A549 (cell line): ENCODE measurements around the gene FBXL5. TPM values are rescaled to one million over a fixed set of nuclear protein-coding genes. Genes with fewer than 3 reads are reported as not detected.
A peak's percentile ranks its signal among the peaks of the same experiment; 100 is the strongest.

Experiments
- ATAC-seq, 2 experiments: fragments of 200-7000 bp in 1 of 2; fragments of >200 bp in 1 of 2; cut with Nextera tagmentation in 1 of 2; cut with Tn5 transposase in 1 of 2; 3 replicates each; pipeline versions ENCODE4 v1.8.0 to v1.9.1; 2018 to 2020; ENCODE audit warnings: mild to moderate bottlenecking in 1 of 2, moderate library complexity in 1 of 2
- CTCF ChIA-PET: fragments of 300-600 bp; sonication (Branson Sonifier 250); formaldehyde crosslinking; extraction: SDS; loops from one replicate; lab custom pipeline; 2021; ENCODE audit warnings: antibody characterized with exemption, inconsistent platforms; lab: Yijun Ruan, JAX
- POLR2A ChIA-PET: fragments of 350-600 bp; formaldehyde crosslinking; extraction: SDS; loops from one replicate; lab custom pipeline; 2021; ENCODE audit warnings: antibody characterized with exemption, inconsistent platforms; lab: Yijun Ruan, JAX
- DNase-seq, 2 experiments: peaks; one replicate each; pipeline versions ENCODE4 v3.0.0 to v3.0.0-alpha.2; 2011 to 2016; ENCODE audit warnings: low read depth in 1 of 2, low spot score in 1 of 2
- FAIRE-seq: peaks from 2 replicates; lab custom pipeline; 2011; peaks lifted over from hg19 to GRCh38; lab: Jason Lieb, UNC
- H3K27ac ChIP-seq, 2 experiments: fragments of >200 bp; sonication (Bioruptor Twin); formaldehyde crosslinking; 3 replicates each; pipeline ENCODE4 v1.5.1; 2016 to 2017
- H3K4me1 ChIP-seq: fragments of >200 bp; sonication (Bioruptor Twin); formaldehyde crosslinking; 3 replicates; pipeline ENCODE4 v1.6.1; 2016
- H3K4me2 ChIP-seq: fragments of >200 bp; sonication (Bioruptor Twin); formaldehyde crosslinking; 3 replicates; pipeline ENCODE4 v1.6.1; 2016
- H3K4me3 ChIP-seq: fragments of >200 bp; sonication (Bioruptor Twin); formaldehyde crosslinking; 3 replicates; pipeline ENCODE4 v1.5.1; 2016
- H3K9me3 ChIP-seq: fragments of >200 bp; sonication (Bioruptor Twin); formaldehyde crosslinking; 3 replicates; pipeline ENCODE4 v1.6.1; 2016
- CBX2 ChIP-seq: fragments of 200-600 bp; sonication (generic); IDR thresholded peaks from 2 replicates; pipeline ENCODE4 v1.6.1; 2016; ENCODE audit warnings: low read depth, mild to moderate bottlenecking, borderline replicate concordance
- CBX8 ChIP-seq: fragments of 200-600 bp; sonication (generic); IDR thresholded peaks from 2 replicates; pipeline ENCODE4 v1.6.1; 2016
- CEBPB ChIP-seq, 2 experiments: fragments of >200 bp in 1 of 2; sonication (Bioruptor Twin) in 1 of 2; formaldehyde crosslinking in 1 of 2; IDR thresholded peaks; 2 replicates each; pipeline ENCODE4 v1.6.1; 2012 to 2016
- CHD4 ChIP-seq: fragments of 200-600 bp; sonication (generic); IDR thresholded peaks from 2 replicates; pipeline ENCODE4 v1.6.1; 2016; ENCODE audit warnings: antibody characterized with exemption, mild to moderate bottlenecking, borderline replicate concordance
- EHF ChIP-seq: fragments of 250-450 bp; sonication (Bioruptor Pico); IDR thresholded peaks from 2 replicates; pipeline ENCODE4 v1.5.0; 2020; ENCODE audit warnings: mild to moderate bottlenecking
- ESRRA ChIP-seq: fragments of 150-350 bp; IDR thresholded peaks from 2 replicates; pipeline ENCODE4 v1.6.1; 2014; ENCODE audit warnings: mild to moderate bottlenecking, low read length, borderline replicate concordance
- FOSL2 ChIP-seq, 2 experiments: fragments of 450-650 bp in 1 of 2; fragments of >200 bp in 1 of 2; sonication (Bioruptor Twin) in 1 of 2; formaldehyde crosslinking; IDR thresholded peaks; 2 replicates each; pipeline versions ENCODE4 v1.5.0 to v1.6.1; 2016 to 2020; ENCODE audit warnings: mild to moderate bottlenecking in 1 of 2, moderate library complexity in 1 of 2
- FOXS1 ChIP-seq: fragments of 250-450 bp; sonication (Bioruptor Pico); IDR thresholded peaks from 2 replicates; pipeline ENCODE4 v1.5.0; 2020; ENCODE audit warnings: mild to moderate bottlenecking, moderate library complexity
- GATA3 ChIP-seq: IDR thresholded peaks from 2 replicates; pipeline ENCODE4 v1.6.1; 2012; ENCODE audit warnings: borderline replicate concordance
- HDAC2 ChIP-seq: fragments of 200-600 bp; sonication (generic); IDR thresholded peaks from 2 replicates; pipeline ENCODE4 v1.6.1; 2016
- HEYL ChIP-seq: fragments of 250-450 bp; sonication (Bioruptor Pico); IDR thresholded peaks from 2 replicates; pipeline ENCODE4 v1.8.0; 2021; ENCODE audit warnings: mild to moderate bottlenecking, moderate library complexity
- HOXA7 ChIP-seq: fragments of 250-450 bp; sonication (Bioruptor Pico); IDR thresholded peaks from 2 replicates; pipeline ENCODE4 v1.5.0; 2020; ENCODE audit warnings: mild to moderate bottlenecking, moderate library complexity
- HOXB5 ChIP-seq: fragments of 250-450 bp; sonication (Bioruptor Pico); IDR thresholded peaks from 2 replicates; pipeline ENCODE4 v1.5.0; 2020; ENCODE audit warnings: mild to moderate bottlenecking, moderate library complexity
- JUN ChIP-seq, 2 experiments: fragments of >200 bp; sonication (Bioruptor Twin); formaldehyde crosslinking; IDR thresholded peaks; 2 replicates in 1 of 2; 3 replicates in 1 of 2; pipeline ENCODE4 v1.6.1; 2016 to 2017
- KDM1A ChIP-seq: fragments of 200-600 bp; sonication (generic); IDR thresholded peaks from 2 replicates; pipeline ENCODE4 v1.6.1; 2016; ENCODE audit warnings: low read depth, mild to moderate bottlenecking
- MAFK ChIP-seq: fragments of 450-650 bp; IDR thresholded peaks from 2 replicates; pipeline ENCODE4 v1.6.1; 2014; ENCODE audit not compliant: partially characterized antibody
- MAZ ChIP-seq: fragments of 150-350 bp; IDR thresholded peaks from 2 replicates; pipeline ENCODE4 v1.6.1; 2014; ENCODE audit warnings: antibody characterized with exemption, low read depth, low read length, borderline replicate concordance
- MYC ChIP-seq: IDR thresholded peaks from 2 replicates; pipeline ENCODE4 v1.6.1; 2012; ENCODE audit warnings: mild to moderate bottlenecking, inconsistent platforms, low read length, improper control_type of control experiment, borderline replicate concordance
- NPAS2 ChIP-seq: fragments of 250-450 bp; sonication (Bioruptor Pico); IDR thresholded peaks from 2 replicates; pipeline ENCODE4 v1.8.0; 2022; ENCODE audit warnings: mild to moderate bottlenecking, moderate library complexity, borderline replicate concordance
- PHF8 ChIP-seq: fragments of 200-600 bp; sonication (generic); IDR thresholded peaks from 2 replicates; pipeline ENCODE4 v1.6.1; 2016; ENCODE audit warnings: low read depth, mild to moderate bottlenecking, antibody characterized with exemption, moderate library complexity, borderline replicate concordance
- POLR2A ChIP-seq: IDR thresholded peaks from 2 replicates; pipeline ENCODE4 v1.6.1; 2012; ENCODE audit warnings: mild to moderate bottlenecking, low read length
- POLR2AphosphoS2 ChIP-seq: conservative IDR thresholded peaks from 2 replicates; pipeline ENCODE4 v1.6.1; 2012; ENCODE audit warnings: low read length, improper control_type of control experiment, inconsistent platforms
- RAD21 ChIP-seq, 2 experiments: fragments of >200 bp in 1 of 2; sonication (Bioruptor Twin) in 1 of 2; formaldehyde crosslinking in 1 of 2; IDR thresholded peaks in 1 of 2; conservative IDR thresholded peaks in 1 of 2; 2 replicates in 1 of 2; 3 replicates in 1 of 2; pipeline ENCODE4 v1.6.1; 2012 to 2018; ENCODE audit warnings: inconsistent platforms in 1 of 2
- RCOR1 ChIP-seq: fragments of 150-350 bp; IDR thresholded peaks from 2 replicates; pipeline ENCODE4 v1.6.1; 2014; ENCODE audit warnings: antibody characterized with exemption, low read length, low read depth
- RFX5 ChIP-seq: fragments of 450-650 bp; IDR thresholded peaks from 2 replicates; pipeline ENCODE4 v1.7.1; 2014; ENCODE audit warnings: antibody characterized with exemption, mild to moderate bottlenecking, moderate library complexity
- SMC3 ChIP-seq: fragments of >200 bp; sonication (Bioruptor Twin); formaldehyde crosslinking; IDR thresholded peaks from 3 replicates; pipeline ENCODE4 v1.6.1; 2018; ENCODE audit warnings: inconsistent platforms
- SREBF2 ChIP-seq: fragments of 450-650 bp; IDR thresholded peaks from 2 replicates; pipeline ENCODE4 v1.6.1; 2014; ENCODE audit warnings: mild to moderate bottlenecking, moderate library complexity
- ZC3H11A ChIP-seq: fragments of 450-650 bp; IDR thresholded peaks from 2 replicates; pipeline ENCODE4 v1.6.1; 2014; ENCODE audit warnings: antibody characterized with exemption, mild to moderate bottlenecking
- ZNF302 ChIP-seq: fragments of 250-450 bp; sonication (Bioruptor Pico); IDR thresholded peaks from 2 replicates; pipeline ENCODE4 v1.9.0; 2021; ENCODE audit warnings: inconsistent platforms, mild to moderate bottlenecking, moderate library complexity
- WGBS: methylation state at CpG from one replicate; pipeline ENCODE4 v1.1.6; 2017; ENCODE audit errors: missing lambda C conversion rate; 5-methylcytosine and 5-hydroxymethylcytosine counted together
- polyA plus RNA-seq, 4 experiments: library from polyadenylated mRNA; depleted of rRNA in 3 of 4; stranded (reverse); fragments of >200 nt; fragmentation: RNase III in 1 of 4; extraction: RNeasy Plus Mini Kit Qiagen cat#74134 plus additional on column Dnase treatment in 1 of 4; gene quantifications; 2 replicates in 3 of 4; 3 replicates in 1 of 4; pipeline ENCODE4 v1.2.3, GENCODE V29; 2011 to 2017
- TF ChIP-seq, protein P1 (sequence below): fragments of >200 bp; sonication (Bioruptor Twin); formaldehyde crosslinking; IDR thresholded peaks from 3 replicates; pipeline ENCODE4 v1.5.1; 2016
- TF ChIP-seq, protein P2 (sequence below): IDR thresholded peaks from 2 replicates; pipeline ENCODE4 v1.6.1; 2012
- TF ChIP-seq, protein P3 (sequence below): IDR thresholded peaks from 2 replicates; pipeline ENCODE4 v1.6.1; 2012
- TF ChIP-seq, protein P4 (sequence below): fragments of 250-450 bp; sonication (Bioruptor Pico); IDR thresholded peaks from 2 replicates; pipeline ENCODE4 v1.5.0; 2021; ENCODE audit warnings: mild to moderate bottlenecking, moderate library complexity, borderline replicate concordance

The FBXL5 gene
- polyA plus RNA-seq, 2 of the 4 experiments (the other 2 are of a cell fraction), result 44.2 to 45.4 TPM

DNA sequence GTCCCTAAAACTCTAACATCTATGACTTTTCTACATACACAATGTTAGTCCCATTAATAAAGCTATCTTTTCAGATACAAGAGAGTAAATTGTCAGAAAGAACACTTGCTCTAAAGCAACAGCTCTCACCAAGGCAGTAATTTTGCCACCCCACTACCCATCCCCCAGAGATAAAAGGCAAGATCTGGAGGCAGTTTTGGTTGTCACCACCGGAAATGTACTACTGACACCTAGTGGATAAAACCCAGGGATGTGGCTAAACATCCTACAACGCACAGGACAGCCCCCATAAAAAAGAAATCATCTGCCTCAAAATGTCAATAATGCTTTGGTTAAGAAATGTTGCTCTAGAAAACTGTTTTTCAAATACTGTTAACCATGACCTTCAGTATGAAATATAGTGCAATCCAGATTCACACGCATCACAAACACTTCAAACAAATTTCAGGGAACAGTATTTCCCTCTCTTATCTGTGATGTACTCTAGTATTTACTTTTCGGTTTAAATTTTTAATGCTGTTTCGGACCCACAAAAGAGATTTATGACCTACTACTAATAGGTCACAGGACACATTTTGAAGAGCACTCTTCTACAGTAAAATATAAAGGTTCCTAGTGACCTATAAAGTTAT, 5.1 kb downstream of the FBXL5 start:
- 13% methylated on average over 5 of the region's 5 CpGs for WGBS
- ATAC-seq (peak; percentile 58 to 72; a peak in 3 of 6 replicates), FAIRE-seq (no peak), DNase-seq (peak; percentile 33 to 65)
- H3K4me2 ChIP-seq, result peak overlapping the region; percentile 37
- H3K4me1 ChIP-seq, result peaks cover 29% of the 10 kb centered on the region; the same call in 2 of the 3 replicates
- TF ChIP-seq ZC3H11A (no peak), SMC3 (peak; percentile 56), RAD21 (conservative IDR thresholded peaks at IDR 0.05 in 1 of 2, IDR thresholded peaks at IDR 0.05 in 1 of 2) (peak; percentile 64 to 66), POLR2A (no peak), MAFK (no peak), SREBF2 (no peak), KDM1A (no peak), CHD4 (no peak), GATA3 (no peak), ZNF302 (CRISPR knock-in tag) (no peak), MYC (no peak), HEYL (CRISPR knock-in tag) (no peak), EHF (no peak), JUN (IDR thresholded peaks at IDR 0.05) (no peak), HOXB5 (CRISPR knock-in tag) (no peak), RCOR1 (no peak), CEBPB (IDR thresholded peaks at IDR 0.05) (no peak), FOSL2 (IDR thresholded peaks at IDR 0.05) (no peak), FOSL2 (CRISPR knock-in tag; IDR thresholded peaks at IDR 0.05) (no peak), NPAS2 (CRISPR knock-in tag) (no peak), RFX5 (no peak)
- TF ChIP-seq, protein P1, sequence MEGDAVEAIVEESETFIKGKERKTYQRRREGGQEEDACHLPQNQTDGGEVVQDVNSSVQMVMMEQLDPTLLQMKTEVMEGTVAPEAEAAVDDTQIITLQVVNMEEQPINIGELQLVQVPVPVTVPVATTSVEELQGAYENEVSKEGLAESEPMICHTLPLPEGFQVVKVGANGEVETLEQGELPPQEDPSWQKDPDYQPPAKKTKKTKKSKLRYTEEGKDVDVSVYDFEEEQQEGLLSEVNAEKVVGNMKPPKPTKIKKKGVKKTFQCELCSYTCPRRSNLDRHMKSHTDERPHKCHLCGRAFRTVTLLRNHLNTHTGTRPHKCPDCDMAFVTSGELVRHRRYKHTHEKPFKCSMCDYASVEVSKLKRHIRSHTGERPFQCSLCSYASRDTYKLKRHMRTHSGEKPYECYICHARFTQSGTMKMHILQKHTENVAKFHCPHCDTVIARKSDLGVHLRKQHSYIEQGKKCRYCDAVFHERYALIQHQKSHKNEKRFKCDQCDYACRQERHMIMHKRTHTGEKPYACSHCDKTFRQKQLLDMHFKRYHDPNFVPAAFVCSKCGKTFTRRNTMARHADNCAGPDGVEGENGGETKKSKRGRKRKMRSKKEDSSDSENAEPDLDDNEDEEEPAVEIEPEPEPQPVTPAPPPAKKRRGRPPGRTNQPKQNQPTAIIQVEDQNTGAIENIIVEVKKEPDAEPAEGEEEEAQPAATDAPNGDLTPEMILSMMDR, result peak; percentile 69
- TF ChIP-seq, protein P2, sequence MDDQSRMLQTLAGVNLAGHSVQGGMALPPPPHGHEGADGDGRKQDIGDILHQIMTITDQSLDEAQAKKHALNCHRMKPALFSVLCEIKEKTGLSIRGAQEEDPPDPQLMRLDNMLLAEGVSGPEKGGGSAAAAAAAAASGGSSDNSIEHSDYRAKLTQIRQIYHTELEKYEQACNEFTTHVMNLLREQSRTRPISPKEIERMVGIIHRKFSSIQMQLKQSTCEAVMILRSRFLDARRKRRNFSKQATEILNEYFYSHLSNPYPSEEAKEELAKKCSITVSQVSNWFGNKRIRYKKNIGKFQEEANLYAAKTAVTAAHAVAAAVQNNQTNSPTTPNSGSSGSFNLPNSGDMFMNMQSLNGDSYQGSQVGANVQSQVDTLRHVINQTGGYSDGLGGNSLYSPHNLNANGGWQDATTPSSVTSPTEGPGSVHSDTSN, result no peak
- H3K9me3 ChIP-seq, result no peaks in the 10 kb centered on the region
- peak overlapping the region in 1 of 2 experiments; percentile 50; a peak in 1 of 6 replicates for H3K27ac ChIP-seq
- CTCF ChIA-PET, result interaction anchor here (0.7 to 2.9 kb wide), 7 partner anchors 9 to 1291 kb away, joined by 3 to 16 read pairs (median 3); no protein-coding TSS in a partner anchor
- H3K4me3 ChIP-seq, result no peak overlapping the region
- POLR2A ChIA-PET, result no interaction called here

DNA sequence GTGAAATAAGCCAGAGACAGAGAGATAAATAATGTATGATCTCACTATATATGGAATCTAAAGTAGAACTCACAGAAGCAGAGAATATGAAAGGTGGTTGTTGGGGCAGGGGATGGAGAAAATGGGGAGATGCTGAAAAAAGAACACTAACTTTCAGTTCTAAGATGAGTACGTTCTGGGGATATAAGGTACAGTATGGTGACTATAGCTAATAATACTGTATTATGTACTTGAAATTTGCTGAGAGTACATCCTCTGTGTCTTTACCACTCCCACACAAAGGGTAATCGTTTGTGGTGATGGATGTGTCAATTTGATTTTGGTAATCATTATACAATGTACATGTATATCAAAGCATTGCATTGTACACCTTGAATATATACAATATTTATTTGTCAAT, 6.6 kb downstream of the FBXL5 start:
- Histone ChIP-seq H3K9me3 (no peaks in the 10 kb centered on the region), H3K4me2 (no peak overlapping the region), H3K4me3 (no peak overlapping the region), H3K27ac (no peak overlapping the region), H3K4me1 (peaks cover 29% of the 10 kb centered on the region; the same call in 2 of the 3 replicates)
- ChIA-PET CTCF (interaction anchor here (0.6 to 2.9 kb wide), 2 partner anchors 168 to 801 kb away, joined by 3 to 16 read pairs; no protein-coding TSS in a partner anchor), POLR2A (interaction anchor here (0.6 kb wide), 1 partner anchor 1828 kb away, joined by 3 read pairs; no protein-coding TSS in a partner anchor)
- ATAC-seq, result no peak
- FAIRE-seq, result no peak
- no peak for DNase-seq
- 76% methylated on average over 2 of the region's 2 CpGs for WGBS
- TF ChIP-seq CBX2, result no peak
- TF ChIP-seq, protein P3, sequence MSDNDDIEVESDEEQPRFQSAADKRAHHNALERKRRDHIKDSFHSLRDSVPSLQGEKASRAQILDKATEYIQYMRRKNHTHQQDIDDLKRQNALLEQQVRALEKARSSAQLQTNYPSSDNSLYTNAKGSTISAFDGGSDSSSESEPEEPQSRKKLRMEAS, result no peak
- TF ChIP-seq HOXA7 (CRISPR knock-in tag), result no peak
- TF ChIP-seq, protein P4, sequence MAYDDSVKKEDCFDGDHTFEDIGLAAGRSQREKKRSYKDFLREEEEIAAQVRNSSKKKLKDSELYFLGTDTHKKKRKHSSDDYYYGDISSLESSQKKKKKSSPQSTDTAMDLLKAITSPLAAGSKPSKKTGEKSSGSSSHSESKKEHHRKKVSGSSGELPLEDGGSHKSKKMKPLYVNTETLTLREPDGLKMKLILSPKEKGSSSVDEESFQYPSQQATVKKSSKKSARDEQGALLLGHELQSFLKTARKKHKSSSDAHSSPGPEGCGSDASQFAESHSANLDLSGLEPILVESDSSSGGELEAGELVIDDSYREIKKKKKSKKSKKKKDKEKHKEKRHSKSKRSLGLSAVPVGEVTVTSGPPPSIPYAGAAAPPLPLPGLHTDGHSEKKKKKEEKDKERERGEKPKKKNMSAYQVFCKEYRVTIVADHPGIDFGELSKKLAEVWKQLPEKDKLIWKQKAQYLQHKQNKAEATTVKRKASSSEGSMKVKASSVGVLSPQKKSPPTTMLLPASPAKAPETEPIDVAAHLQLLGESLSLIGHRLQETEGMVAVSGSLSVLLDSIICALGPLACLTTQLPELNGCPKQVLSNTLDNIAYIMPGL, result no peak
- no peak for TF ChIP-seq HDAC2
- no peak for TF ChIP-seq POLR2AphosphoS2
- TF ChIP-seq CBX8, result no peak
- TF ChIP-seq, protein P2, result no peak
- TF ChIP-seq MAZ, result no peak
- TF ChIP-seq FOXS1 (CRISPR knock-in tag), result no peak
- TF ChIP-seq ESRRA, result no peak
- no peak for TF ChIP-seq RFX5
- TF ChIP-seq PHF8, result no peak
- no peak for TF ChIP-seq CEBPB (IDR thresholded peaks at IDR 0.05)
- TF ChIP-seq MAFK, result no peak
